HG03066 (cell line): Measurements from ENCODE around the gene NDUFA13.

Source experiments
- ATAC-seq: cut with Tn5 transposase; IDR thresholded peaks from one replicate; pipeline ENCODE4 v1.9.1; 2021; ENCODE audit warnings: low read depth; ENCODE audit not compliant: unreplicated experiment

Gene NDUFA13

GRCh38 chr19:19544954-19545591, 29.0 kb downstream of the NDUFA13 start:
- ATAC-seq = no peak

- ATAC-seq = no peak
Observed at GRCh38 chr19:19545707-19546106, 29.7 kb downstream of the NDUFA13 start.

- no peak for ATAC-seq
Observed at GRCh38 chr19:19546751-19547162, 30.7 kb downstream of the NDUFA13 start.

GRCh38 chr19:19547674-19548336, 31.8 kb downstream of the NDUFA13 start:
- no peak for ATAC-seq

- no peak for ATAC-seq
Observed at GRCh38 chr19:19548915-19549759, 33.1 kb downstream of the NDUFA13 start.

GRCh38 chr19:19549804-19550464, 33.9 kb downstream of the NDUFA13 start:
- no peak for ATAC-seq

- ATAC-seq = no peak
Observed at GRCh38 chr19:19550485-19550929, 34.5 kb downstream of the NDUFA13 start.

- no peak for ATAC-seq
Observed at GRCh38 chr19:19550972-19551852, 35.2 kb downstream of the NDUFA13 start.

GRCh38 chr19:19551853-19552192, 35.8 kb downstream of the NDUFA13 start:
- no peak for ATAC-seq

GRCh38 chr19:19552798-19553197, 36.8 kb downstream of the NDUFA13 start:
- ATAC-seq = no peak

GRCh38 chr19:19553670-19554069, 37.6 kb downstream of the NDUFA13 start:
- ATAC-seq = no peak

GRCh38 chr19:19554074-19555023, 38.3 kb downstream of the NDUFA13 start:
- ATAC-seq = no peak

- ATAC-seq = no peak
Observed at GRCh38 chr19:19558055-19558454, 42.0 kb downstream of the NDUFA13 start.

- ATAC-seq = no peak
Observed at GRCh38 chr19:19558636-19559035, 42.6 kb downstream of the NDUFA13 start.

- ATAC-seq = no peak
Observed at GRCh38 chr19:19559931-19560330, 43.9 kb downstream of the NDUFA13 start.

- no peak for ATAC-seq
Observed at GRCh38 chr19:19561946-19562664, 46.1 kb downstream of the NDUFA13 start.

GRCh38 chr19:19562665-19563347, 46.8 kb downstream of the NDUFA13 start:
- ATAC-seq = no peak
